ENCODE data around the gene HOXB5. TPM values are rescaled to one million over a fixed set of nuclear protein-coding genes. Genes with fewer than 3 reads are reported as not detected.

HOXB5 gene
- total RNA-seq, 1 donor from 2014 or later, result not detected

- H3K9me3 ChIP-seq (ENCODE audit: low read depth), result no peaks in the 10 kb centered on the region
- peak; percentile 47 for TF ChIP-seq EZH2phosphoT487 (IDR thresholded peaks at IDR 0.05)
- peak; percentile 69 for TF ChIP-seq EZH2 (IDR thresholded peaks at IDR 0.05)
- no peak for TF ChIP-seq CTCF (IDR thresholded peaks at IDR 0.05)
- peaks cover 1% of the 10 kb centered on the region for H3K9me3 Mint-ChIP-seq
- no peak overlapping the region for H3K27ac Mint-ChIP-seq
- H3K27me3 ChIP-seq, result peaks cover 100% of the 10 kb centered on the region
- H3K36me3 Mint-ChIP-seq, result no peaks in the 10 kb centered on the region
- no peak overlapping the region for H3K4me3 ChIP-seq
- H3F3A ChIP-seq (ENCODE audit: low read depth), result no peaks in the 10 kb centered on the region
- no peak overlapping the region for H3K4me2 ChIP-seq
- H2AFZ ChIP-seq (replicated peaks), result no peak overlapping the region
- H3K27ac ChIP-seq, result no peak overlapping the region
- H3K4me1 Mint-ChIP-seq, result no peaks in the 10 kb centered on the region
- H3K27me3 Mint-ChIP-seq (ENCODE audit: insufficient read depth, low read depth), result peaks cover 27% of the 10 kb centered on the region
- H3K9ac ChIP-seq, result no peak overlapping the region
- H3K4me3 Mint-ChIP-seq, result no peak overlapping the region
- no peaks in the 10 kb centered on the region for H3K4me1 ChIP-seq
- no peak for DNase-seq (ENCODE audit: low spot score)
- H3K79me2 ChIP-seq (ENCODE audit: low read depth), result no peaks in the 10 kb centered on the region
- H3K36me3 ChIP-seq, result no peaks in the 10 kb centered on the region
- peaks cover 96% of the 10 kb centered on the region for H4K20me1 ChIP-seq (ENCODE audit: low read depth)
Observed at GRCh38 chr17:48565925-48566710, 27.5 kb downstream of the HOXB5 start.

GRCh38 chr17:48565022-48565554, 28.5 kb downstream of the HOXB5 start:
- Mint-ChIP-seq H3K9me3 (peaks cover 3% of the 10 kb centered on the region), H3K4me3 (no peak overlapping the region), H3K4me1 (no peaks in the 10 kb centered on the region), H3K36me3 (no peaks in the 10 kb centered on the region), H3K27ac (no peak overlapping the region), H3K27me3 (ENCODE audit: insufficient read depth, low read depth) (peaks cover 38% of the 10 kb centered on the region)
- no peaks in the 10 kb centered on the region for H3F3A ChIP-seq (ENCODE audit: low read depth)
- no peak overlapping the region for H3K4me3 ChIP-seq
- TF ChIP-seq EZH2 (IDR thresholded peaks at IDR 0.05) (no peak), EZH2phosphoT487 (IDR thresholded peaks at IDR 0.05) (no peak), CTCF (IDR thresholded peaks at IDR 0.05) (no peak)
- H3K4me1 ChIP-seq, result no peaks in the 10 kb centered on the region
- no peaks in the 10 kb centered on the region for H3K9me3 ChIP-seq (ENCODE audit: low read depth)
- DNase-seq (ENCODE audit: low spot score), result no peak
- H2AFZ ChIP-seq (replicated peaks), result no peak overlapping the region
- H3K27me3 ChIP-seq, result peaks cover 100% of the 10 kb centered on the region
- H3K27ac ChIP-seq, result no peak overlapping the region
- no peaks in the 10 kb centered on the region for H3K36me3 ChIP-seq
- peaks cover 94% of the 10 kb centered on the region for H4K20me1 ChIP-seq (ENCODE audit: low read depth)
- H3K79me2 ChIP-seq (ENCODE audit: low read depth), result no peaks in the 10 kb centered on the region
- H3K9ac ChIP-seq, result no peak overlapping the region
- H3K4me2 ChIP-seq, result no peak overlapping the region

- Histone ChIP-seq H3K27ac (no peak overlapping the region), H3F3A (ENCODE audit: low read depth) (no peaks in the 10 kb centered on the region), H3K4me1 (no peaks in the 10 kb centered on the region), H3K9ac (no peak overlapping the region), H3K9me3 (ENCODE audit: low read depth) (no peaks in the 10 kb centered on the region), H4K20me1 (ENCODE audit: low read depth) (peaks cover 94% of the 10 kb centered on the region), H3K27me3 (peaks cover 100% of the 10 kb centered on the region), H2AFZ (replicated peaks) (no peak overlapping the region), H3K79me2 (ENCODE audit: low read depth) (no peaks in the 10 kb centered on the region), H3K36me3 (no peaks in the 10 kb centered on the region), H3K4me3 (peak overlapping the region; percentile 17), H3K4me2 (no peak overlapping the region)
- no peak overlapping the region for H3K27ac Mint-ChIP-seq
- no peak for DNase-seq (ENCODE audit: low spot score)
- H3K27me3 Mint-ChIP-seq (ENCODE audit: insufficient read depth, low read depth), result peaks cover 44% of the 10 kb centered on the region
- H3K9me3 Mint-ChIP-seq, result peaks cover 3% of the 10 kb centered on the region
- TF ChIP-seq EZH2 (IDR thresholded peaks at IDR 0.05) (peak; percentile 97), EZH2phosphoT487 (IDR thresholded peaks at IDR 0.05) (peak; percentile 96), CTCF (IDR thresholded peaks at IDR 0.05) (no peak)
- H3K36me3 Mint-ChIP-seq, result no peaks in the 10 kb centered on the region
- H3K4me3 Mint-ChIP-seq, result no peak overlapping the region
- no peaks in the 10 kb centered on the region for H3K4me1 Mint-ChIP-seq
Observed at GRCh38 chr17:48564188-48565021, 29.2 kb downstream of the HOXB5 start.
